GM10266 (cell line): Measurements from ENCODE around the gene CDC42BPB.

ENCODE experiments used
- DNase-seq: peaks from one replicate; pipeline ENCODE4 v3.0.0; 2012; ENCODE audit errors: extremely low spot score
- TF ChIP-seq, protein P1 (sequence below): IDR thresholded peaks from 2 replicates; pipeline ENCODE4 v1.5.1; 2012; ENCODE audit warnings: mild to moderate bottlenecking, low read depth; ENCODE audit not compliant: control insufficient read depth, insufficient read depth; ENCODE audit errors: missing control alignments

Gene CDC42BPB

DNA sequence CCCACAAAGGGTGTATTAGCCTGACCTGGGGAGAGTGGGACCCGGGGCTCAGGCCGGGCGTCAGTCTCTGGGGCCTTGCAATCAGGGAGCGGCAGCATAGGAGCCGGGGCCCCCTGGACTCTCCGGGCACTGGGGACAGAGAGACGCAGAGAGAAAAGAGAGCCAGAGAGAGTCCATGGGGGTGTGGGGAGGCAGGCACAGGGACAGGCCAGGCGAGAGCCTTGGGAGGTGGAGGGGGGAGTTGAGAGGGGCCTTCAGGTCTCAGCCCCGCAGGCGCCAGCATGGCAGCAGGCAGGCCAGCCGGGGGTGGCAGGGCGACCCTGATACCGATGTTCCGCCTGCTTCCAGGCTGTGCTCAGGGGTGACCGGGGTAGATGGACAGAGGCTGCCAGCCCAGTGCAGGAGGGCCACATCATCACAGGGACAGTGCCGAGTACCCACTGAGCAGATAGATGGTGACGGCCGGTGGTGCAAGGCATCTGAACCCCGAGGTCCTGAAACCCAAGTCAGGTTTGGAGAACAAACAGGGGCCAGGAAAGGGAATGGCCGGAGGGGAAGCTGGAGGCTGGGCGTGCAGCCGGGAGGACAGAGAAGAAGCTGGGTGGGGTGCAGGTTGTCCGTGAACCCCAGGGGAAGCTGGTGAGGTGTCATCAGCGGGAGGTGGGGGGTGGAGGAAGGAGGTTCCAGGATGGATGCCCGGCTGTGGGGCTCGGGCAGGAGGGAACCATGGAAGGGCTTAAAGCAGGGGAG is 40.1 kb upstream of the CDC42BPB start:
- TF ChIP-seq, protein P1, sequence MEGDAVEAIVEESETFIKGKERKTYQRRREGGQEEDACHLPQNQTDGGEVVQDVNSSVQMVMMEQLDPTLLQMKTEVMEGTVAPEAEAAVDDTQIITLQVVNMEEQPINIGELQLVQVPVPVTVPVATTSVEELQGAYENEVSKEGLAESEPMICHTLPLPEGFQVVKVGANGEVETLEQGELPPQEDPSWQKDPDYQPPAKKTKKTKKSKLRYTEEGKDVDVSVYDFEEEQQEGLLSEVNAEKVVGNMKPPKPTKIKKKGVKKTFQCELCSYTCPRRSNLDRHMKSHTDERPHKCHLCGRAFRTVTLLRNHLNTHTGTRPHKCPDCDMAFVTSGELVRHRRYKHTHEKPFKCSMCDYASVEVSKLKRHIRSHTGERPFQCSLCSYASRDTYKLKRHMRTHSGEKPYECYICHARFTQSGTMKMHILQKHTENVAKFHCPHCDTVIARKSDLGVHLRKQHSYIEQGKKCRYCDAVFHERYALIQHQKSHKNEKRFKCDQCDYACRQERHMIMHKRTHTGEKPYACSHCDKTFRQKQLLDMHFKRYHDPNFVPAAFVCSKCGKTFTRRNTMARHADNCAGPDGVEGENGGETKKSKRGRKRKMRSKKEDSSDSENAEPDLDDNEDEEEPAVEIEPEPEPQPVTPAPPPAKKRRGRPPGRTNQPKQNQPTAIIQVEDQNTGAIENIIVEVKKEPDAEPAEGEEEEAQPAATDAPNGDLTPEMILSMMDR: no peak
- DNase-seq: no peak

DNA sequence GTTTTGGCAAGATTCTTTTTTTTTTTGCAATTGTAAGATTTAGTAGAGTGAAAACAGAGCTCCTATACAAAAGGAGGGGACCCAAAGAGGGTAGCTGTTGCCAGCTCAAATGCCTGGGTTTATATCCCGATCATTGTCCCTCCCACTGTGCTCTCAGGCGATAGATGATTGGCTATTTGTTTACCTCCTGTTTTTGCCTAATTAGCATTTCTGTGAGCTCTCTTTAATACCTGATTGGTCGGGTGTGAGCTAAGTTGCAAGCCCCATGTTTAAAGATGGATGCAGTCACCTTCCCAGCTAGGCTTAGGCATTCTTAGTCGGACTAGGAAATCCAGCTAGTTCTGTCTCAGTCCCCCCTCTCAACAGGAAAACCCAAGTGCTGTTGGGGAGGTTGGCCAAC is 39.0 kb upstream of the CDC42BPB start:
- TF ChIP-seq, protein P1: no peak
- no peak for DNase-seq

GRCh38 chr14:103095210-103095778 is 37.9 kb upstream of the CDC42BPB start:
- TF ChIP-seq, protein P1: no peak
- DNase-seq: no peak

DNA sequence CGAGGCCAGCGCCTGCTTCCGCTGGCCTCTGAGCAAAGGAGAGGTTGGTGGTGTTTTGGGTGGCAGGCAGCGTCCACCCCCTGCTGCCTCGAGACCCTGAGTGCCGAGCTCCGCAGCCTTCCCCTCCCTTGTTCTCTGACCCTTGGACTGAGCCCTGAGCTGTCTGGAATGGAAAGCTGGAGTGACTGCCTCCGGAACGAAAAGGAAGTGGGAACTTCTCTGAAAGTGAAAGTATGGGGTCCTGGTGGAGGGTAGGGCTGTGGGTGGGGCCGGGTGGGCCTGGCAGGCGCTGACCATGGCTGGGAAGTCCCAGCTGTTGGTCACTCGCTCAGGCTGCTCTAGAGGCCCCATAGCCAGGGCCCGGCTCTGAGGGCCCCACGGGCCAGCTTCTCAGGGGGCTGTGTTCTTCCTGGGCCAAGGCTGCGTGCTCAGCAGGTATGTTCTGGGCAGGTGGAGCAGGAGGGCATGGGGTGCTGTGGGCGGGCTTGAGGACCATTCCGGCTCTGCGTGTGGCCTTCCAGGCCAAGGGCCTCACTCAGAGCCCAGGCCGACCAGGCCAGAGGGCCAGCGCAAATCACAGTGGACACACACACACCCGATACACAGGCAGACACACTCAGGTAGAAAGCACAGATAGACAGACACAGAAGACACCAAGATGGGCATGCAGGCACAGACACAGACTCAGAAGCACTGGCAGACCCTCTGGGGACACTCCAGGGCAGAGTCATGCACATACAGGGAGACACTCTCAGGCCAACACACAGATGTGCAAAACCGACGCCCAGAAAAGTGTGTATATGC is 37.3 kb upstream of the CDC42BPB start, which contains the start of gene EXOC3L4:
Gene EXOC3L4 (plus strand): TSS at position 320 of the 804 bp plus-strand sequence. CDS start 5,495 bp downstream, outside the sequence.
- TF ChIP-seq, protein P1: no peak
- DNase-seq: no peak

- no peak for DNase-seq
- TF ChIP-seq, protein P1: no peak
Observed at GRCh38 chr14:103093856-103094405, 36.6 kb upstream of the CDC42BPB start.

DNA sequence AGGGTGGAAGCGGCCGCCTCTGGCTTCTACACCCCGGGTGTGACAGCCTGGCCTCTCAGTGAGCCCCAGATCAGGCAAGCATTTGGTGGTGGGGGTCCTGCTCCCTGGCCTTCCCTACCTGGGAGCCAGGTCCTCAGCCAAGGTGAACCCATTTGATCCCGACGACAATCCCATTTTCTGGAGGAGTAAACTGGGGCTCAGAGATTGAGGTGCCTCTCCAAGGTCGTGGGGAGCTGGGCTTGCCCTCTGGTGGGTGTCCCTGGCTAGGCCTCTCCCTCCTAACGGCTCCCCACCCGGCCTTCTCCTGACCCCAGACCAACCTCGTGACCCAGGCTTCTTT is 34.5 kb upstream of the CDC42BPB start:
- no peak for DNase-seq
- TF ChIP-seq, protein P1: no peak
